ENCODE data around the gene CD244.

GRCh38 chr1:160850541-160850940, 12.1 kb downstream of the CD244 start:
- TF ChIP-seq POLR2A (IDR thresholded peaks at IDR 0.05; ENCODE audit: low read depth, low read length), result no peak
- no peak for TF ChIP-seq TAF1 (IDR thresholded peaks at IDR 0.05; ENCODE audit: borderline replicate concordance, low read depth, low read length)
- TF ChIP-seq POLR2AphosphoS5 (IDR thresholded peaks at IDR 0.05; ENCODE audit: low read depth, low read length), result no peak

All from GM12892 (cell line).